Stomach (tissue), 9 donors: ENCODE results near the gene TMEM167B. TPM values are rescaled to one million over a fixed set of nuclear protein-coding genes. Genes with fewer than 3 reads are reported as not detected.

Experiments used
- DNase-seq, 2 donors: peaks; one replicate each; pipeline versions ENCODE4 v3.0.0 to v3.0.0-alpha.2; 2013 to 2019
- H3K27ac ChIP-seq, 5 donors: fragments of 200-600 bp in 4 of 5; sonication (generic) in 4 of 5; one replicate each; pipeline ENCODE4 v1.5.1; 2013 to 2019; ENCODE audit warnings: mild to moderate bottlenecking in 1 of 5, moderate library complexity in 1 of 5
- H3K27me3 ChIP-seq, 3 donors: fragments of 200-600 bp; sonication (generic); one replicate each; pipeline ENCODE4 v1.5.1; 2017 to 2019; ENCODE audit warnings: mixed run types in 1 of 3
- H3K36me3 ChIP-seq, 4 donors: fragments of 200-600 bp; sonication (generic); 1 replicate in 3 of 4; 2 replicates in 1 of 4; pipeline ENCODE4 v1.5.1; 2016 to 2019
- H3K4me1 ChIP-seq, 4 donors: fragments of 200-600 bp; sonication (generic); one replicate each; pipeline ENCODE4 v1.5.1; 2016 to 2019
- H3K4me3 ChIP-seq, 4 donors: fragments of 200-600 bp; sonication (generic) in 3 of 4; one replicate each; pipeline ENCODE4 v1.5.1; 2016 to 2019; ENCODE audit warnings: mild to moderate bottlenecking in 1 of 4
- H3K9me3 ChIP-seq, 4 donors: fragments of 200-600 bp; sonication (generic); one replicate each; pipeline ENCODE4 v1.5.1; 2016 to 2019
- CTCF ChIP-seq, 7 experiments: fragments of 450-650 bp in 4 of 7; fragments of 200-600 bp in 3 of 7; sonication (generic) in 3 of 7; IDR thresholded peaks; one replicate each; pipeline ENCODE4 v1.5.1; 2016 to 2019; ENCODE audit warnings: antibody characterized with exemption in 7 of 7, control low read depth in 2 of 7, mild to moderate bottlenecking in 1 of 7
- EP300 ChIP-seq: sonication (generic); formaldehyde crosslinking; IDR thresholded peaks from one replicate; pipeline ENCODE4 v1.6.1; 2017; ENCODE audit warnings: antibody characterized with exemption
- POLR2A ChIP-seq, 4 donors: fragments of 450-650 bp; IDR thresholded peaks; one replicate each; pipeline ENCODE4 v1.6.1; 2016; ENCODE audit warnings: antibody characterized with exemption in 4 of 4, control low read depth in 2 of 4, mild to moderate bottlenecking in 1 of 4, moderate library complexity in 1 of 4
- POLR2AphosphoS5 ChIP-seq, 3 donors: sonication (generic); formaldehyde crosslinking; IDR thresholded peaks; one replicate each; pipeline ENCODE4 v1.6.1; 2016; ENCODE audit warnings: antibody characterized with exemption in 3 of 3
- WGBS, 5 donors: extraction: QIAGEN DNeasy Blood & Tissue Kit in 3 of 5; methylation state at CpG; one replicate each; pipeline versions ENCODE4 v1.1.5 to v1.1.7; 2013 to 2018; 5-methylcytosine and 5-hydroxymethylcytosine counted together
- intact Hi-C: fragments of 100-400 bp; cut with DNase I; formaldehyde crosslinking; loops from one replicate; pipeline ENCODE4 v1.15.1; 2023; ENCODE audit warnings: low total_unique reads
- polyA plus RNA-seq, 3 donors: library from polyadenylated mRNA; stranded (reverse); fragments of 200-250 nt; gene quantifications; one replicate each; pipeline ENCODE4 v1.2.3, GENCODE V29; 2013
- total RNA-seq, 5 donors: library from RNA; depleted of rRNA; stranded (reverse); fragments of >200 nt; gene quantifications; one replicate each; pipeline versions ENCODE4 v1.1.0 to v1.2.3, GENCODE V29; 2014 to 2016
- donor health status: healthy with polysubstance abuse.
- donor health status: Bipolar disorder and iron deficiency.
- donor health status: healthy.

TMEM167B gene
- total and polyA plus RNA-seq, 8 donors: 2.9 to 70.1 (median 26.9) TPM; not detected in 1

GRCh38 chr1:109113590-109114341 is 23.2 kb downstream of the TMEM167B start, which contains the start of gene ELAPOR1:
Gene ELAPOR1 (plus strand): TSS chr1:109114115. CDS start chr1:109114184, 69 bp downstream.
- peak within 1 kb of the TSS; percentile 69 to 86 (median 78) for H3K27ac ChIP-seq
- no peaks in the 10 kb centered on the region for H3K36me3 ChIP-seq
- no peaks in the 10 kb centered on the region for H3K9me3 ChIP-seq
- intact Hi-C loops: loop anchor here (10.0 kb wide), 1 partner anchor 81 kb away; no protein-coding TSS in a partner anchor
- H3K4me1 ChIP-seq: peaks cover 18 to 47% (median 32%) of the 10 kb centered on the region in 4 donors
- H3K27me3 ChIP-seq: peaks cover 6 to 36% (median 7%) of the 10 kb centered on the region in 3 donors
- peak within 1 kb of the TSS; percentile 49 to 72 (median 52) for H3K4me3 ChIP-seq
- 0 to 3% (median 2%) methylated on average over 49 to 56 of the region's 56 CpGs for WGBS, 5 donors
- TF ChIP-seq EP300 (no peak), CTCF (IDR thresholded peaks at IDR 0.05) (no peak), POLR2A (IDR thresholded peaks at IDR 0.05) (no peak), POLR2AphosphoS5 (IDR thresholded peaks at IDR 0.05) (peak in 2 of 3 donors; percentile 52 to 60)
- peak; percentile 78 to 89 for DNase-seq

DNA sequence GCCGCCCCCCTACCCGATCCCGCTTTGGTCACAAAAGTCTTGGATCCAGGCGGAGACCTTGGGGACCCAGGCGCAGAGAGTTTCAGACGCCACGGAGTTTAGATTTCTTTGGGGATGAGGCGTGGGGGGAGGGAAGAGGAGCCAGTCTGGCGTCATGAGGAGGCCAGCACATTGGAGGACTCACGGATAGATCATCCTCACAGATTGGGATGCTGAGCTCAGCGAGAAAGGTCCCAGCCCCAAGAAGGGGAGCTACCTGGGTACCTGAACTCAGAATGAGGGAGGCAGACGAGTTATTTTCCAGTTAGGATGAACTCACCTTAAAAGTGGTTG is 23.7 kb downstream of the TMEM167B start:
- 4 to 8% (median 6%) methylated on average over 5 to 12 of the region's 12 CpGs for WGBS, 5 donors
- H3K9me3 ChIP-seq: no peaks in the 10 kb centered on the region
- H3K4me3 ChIP-seq: peak overlapping the region; percentile 49 to 72 (median 52)
- intact Hi-C loops: loop anchor here (10.0 kb wide), 1 partner anchor 80 kb away; no protein-coding TSS in a partner anchor
- H3K27me3 ChIP-seq: peaks cover 6 to 36% (median 7%) of the 10 kb centered on the region in 3 donors
- H3K4me1 ChIP-seq: peaks cover 18 to 47% (median 33%) of the 10 kb centered on the region in 4 donors
- TF ChIP-seq POLR2AphosphoS5 (IDR thresholded peaks at IDR 0.05) (no peak), CTCF (IDR thresholded peaks at IDR 0.05) (no peak), POLR2A (IDR thresholded peaks at IDR 0.05) (no peak), EP300 (no peak)
- DNase-seq: peak in 1 of 2 donors; percentile 25
- peak overlapping the region; percentile 69 to 86 (median 78) for H3K27ac ChIP-seq
- no peaks in the 10 kb centered on the region for H3K36me3 ChIP-seq

- TF ChIP-seq CTCF (IDR thresholded peaks at IDR 0.05) (no peak), EP300 (no peak), POLR2A (IDR thresholded peaks at IDR 0.05) (no peak), POLR2AphosphoS5 (IDR thresholded peaks at IDR 0.05) (no peak)
- no peaks in the 10 kb centered on the region for H3K36me3 ChIP-seq
- WGBS, 5 donors: 23 to 69% (median 46%) methylated on average over 2 of the region's 2 CpGs
- H3K27ac ChIP-seq: peak overlapping the region; percentile 69 to 88 (median 78)
- peak overlapping the region; percentile 49 to 72 (median 52) for H3K4me3 ChIP-seq
- peak in 1 of 2 donors; percentile 17 for DNase-seq
- peaks cover 18 to 47% (median 33%) of the 10 kb centered on the region in 4 donors for H3K4me1 ChIP-seq
- peaks cover 6 to 36% (median 7%) of the 10 kb centered on the region in 3 donors for H3K27me3 ChIP-seq
- intact Hi-C loops: loop anchor here (10.0 kb wide), 1 partner anchor 79 kb away; no protein-coding TSS in a partner anchor
- H3K9me3 ChIP-seq: no peaks in the 10 kb centered on the region
Observed at GRCh38 chr1:109115685-109116084, 25.1 kb downstream of the TMEM167B start.

- WGBS, 5 donors: 25 to 41% (median 33%) methylated on average over 1 of the region's 1 CpG
- Histone ChIP-seq H3K9me3 (no peaks in the 10 kb centered on the region), H3K36me3 (no peaks in the 10 kb centered on the region), H3K4me3 (peak overlapping the region in 2 of 4 donors; percentile 51 to 72), H3K27me3 (peaks cover 6 to 36% (median 7%) of the 10 kb centered on the region in 3 donors), H3K27ac (peak overlapping the region; percentile 69 to 81 (median 78)), H3K4me1 (peaks cover 18 to 47% (median 33%) of the 10 kb centered on the region in 4 donors)
- TF ChIP-seq POLR2A (IDR thresholded peaks at IDR 0.05) (no peak), POLR2AphosphoS5 (IDR thresholded peaks at IDR 0.05) (no peak), CTCF (IDR thresholded peaks at IDR 0.05) (no peak), EP300 (no peak)
- intact Hi-C loops: loop anchor here (10.0 kb wide), 1 partner anchor 79 kb away; no protein-coding TSS in a partner anchor
- peak in 1 of 2 donors; percentile 65 for DNase-seq
Observed at GRCh38 chr1:109116286-109116685, 25.7 kb downstream of the TMEM167B start.
